C4-2B (cell line): ENCODE measurements around the gene NCBP2.

Experiments used
- ZFX ChIP-seq: fragments of 450-650 bp; IDR thresholded peaks from 2 replicates; pipeline ENCODE4 v1.6.1; 2017
- TF ChIP-seq, protein P1 (sequence below): fragments of 450-650 bp; conservative IDR thresholded peaks from 2 replicates; pipeline ENCODE4 v1.5.1; 2017; ENCODE audit warnings: mild to moderate bottlenecking

GRCh38 chr3:196916221-196916620, 26.1 kb downstream of the NCBP2 start:
- TF ChIP-seq, protein P1, sequence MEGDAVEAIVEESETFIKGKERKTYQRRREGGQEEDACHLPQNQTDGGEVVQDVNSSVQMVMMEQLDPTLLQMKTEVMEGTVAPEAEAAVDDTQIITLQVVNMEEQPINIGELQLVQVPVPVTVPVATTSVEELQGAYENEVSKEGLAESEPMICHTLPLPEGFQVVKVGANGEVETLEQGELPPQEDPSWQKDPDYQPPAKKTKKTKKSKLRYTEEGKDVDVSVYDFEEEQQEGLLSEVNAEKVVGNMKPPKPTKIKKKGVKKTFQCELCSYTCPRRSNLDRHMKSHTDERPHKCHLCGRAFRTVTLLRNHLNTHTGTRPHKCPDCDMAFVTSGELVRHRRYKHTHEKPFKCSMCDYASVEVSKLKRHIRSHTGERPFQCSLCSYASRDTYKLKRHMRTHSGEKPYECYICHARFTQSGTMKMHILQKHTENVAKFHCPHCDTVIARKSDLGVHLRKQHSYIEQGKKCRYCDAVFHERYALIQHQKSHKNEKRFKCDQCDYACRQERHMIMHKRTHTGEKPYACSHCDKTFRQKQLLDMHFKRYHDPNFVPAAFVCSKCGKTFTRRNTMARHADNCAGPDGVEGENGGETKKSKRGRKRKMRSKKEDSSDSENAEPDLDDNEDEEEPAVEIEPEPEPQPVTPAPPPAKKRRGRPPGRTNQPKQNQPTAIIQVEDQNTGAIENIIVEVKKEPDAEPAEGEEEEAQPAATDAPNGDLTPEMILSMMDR: no peak
- no peak for TF ChIP-seq ZFX
